GM21360 (cell line): Measurements from ENCODE around the gene VWA3B.
"Not testable (repeated sequence)": the region's sequence is repeated elsewhere in the genome, so short reads cannot be mapped to it uniquely, and the experiment has no call there.

ENCODE experiments used
- ATAC-seq: cut with Tn5 transposase; IDR thresholded peaks from one replicate; pipeline ENCODE4 v1.9.1; 2021; ENCODE audit warnings: mild to moderate bottlenecking, moderate library complexity; ENCODE audit not compliant: unreplicated experiment

VWA3B gene

GRCh38 chr2:98295275-98295674 is 208.3 kb downstream of the VWA3B start:
- ATAC-seq: no peak

DNA sequence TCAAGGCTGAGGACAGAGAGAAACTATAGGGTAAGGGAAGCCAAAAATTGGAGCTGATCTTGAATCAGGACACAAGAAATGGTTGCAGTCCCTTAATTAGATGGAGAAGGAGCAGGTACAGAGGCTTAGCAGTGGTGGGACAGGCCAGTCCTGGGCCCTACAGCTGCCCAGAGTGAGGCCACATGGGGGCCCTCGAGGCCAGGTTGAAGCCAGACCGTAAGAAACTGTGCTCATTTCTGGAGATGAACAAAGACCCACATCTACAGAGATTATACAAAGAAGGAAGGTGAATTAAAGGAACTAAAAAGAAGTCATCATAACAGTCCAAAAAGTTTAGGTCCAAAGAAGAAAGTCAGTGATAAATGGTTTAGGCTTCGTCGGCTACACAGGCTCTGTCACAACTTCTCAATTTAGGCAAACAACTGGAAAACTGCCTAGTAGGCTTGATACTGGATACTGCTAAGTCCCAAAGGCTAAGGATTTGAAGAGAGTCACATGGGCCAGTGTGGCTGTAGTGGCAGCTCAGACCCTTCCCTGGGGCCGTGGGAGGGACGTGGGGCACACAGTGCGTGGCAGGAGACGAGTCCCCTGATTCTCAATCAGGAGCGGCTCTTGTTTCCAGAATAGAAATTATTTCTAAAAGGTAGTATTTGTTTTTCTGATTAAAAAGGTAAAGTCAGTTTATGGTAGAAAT is 208.9 kb downstream of the VWA3B start:
- no peak for ATAC-seq

DNA sequence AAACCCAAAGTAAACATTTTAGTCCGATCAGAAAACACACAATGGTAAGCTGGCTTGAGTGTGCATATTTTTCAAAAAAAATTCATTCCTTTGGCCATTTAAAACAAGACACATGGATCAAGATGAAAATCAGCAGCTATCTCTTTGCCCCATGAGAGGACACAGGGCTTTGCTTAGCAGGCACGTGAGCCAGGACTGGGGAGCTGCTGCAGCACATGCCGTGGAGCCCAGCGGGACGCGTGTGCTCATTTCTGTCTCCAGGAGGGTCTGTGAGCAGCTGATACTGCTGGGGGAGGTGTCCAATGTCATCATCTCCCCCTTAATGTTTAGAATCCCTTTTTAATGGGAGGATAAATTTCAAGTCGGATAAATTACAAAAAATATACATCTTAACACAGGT is 209.5 kb downstream of the VWA3B start:
- no peak for ATAC-seq

GRCh38 chr2:98297817-98298682 is 211.1 kb downstream of the VWA3B start:
- ATAC-seq: no peak

DNA sequence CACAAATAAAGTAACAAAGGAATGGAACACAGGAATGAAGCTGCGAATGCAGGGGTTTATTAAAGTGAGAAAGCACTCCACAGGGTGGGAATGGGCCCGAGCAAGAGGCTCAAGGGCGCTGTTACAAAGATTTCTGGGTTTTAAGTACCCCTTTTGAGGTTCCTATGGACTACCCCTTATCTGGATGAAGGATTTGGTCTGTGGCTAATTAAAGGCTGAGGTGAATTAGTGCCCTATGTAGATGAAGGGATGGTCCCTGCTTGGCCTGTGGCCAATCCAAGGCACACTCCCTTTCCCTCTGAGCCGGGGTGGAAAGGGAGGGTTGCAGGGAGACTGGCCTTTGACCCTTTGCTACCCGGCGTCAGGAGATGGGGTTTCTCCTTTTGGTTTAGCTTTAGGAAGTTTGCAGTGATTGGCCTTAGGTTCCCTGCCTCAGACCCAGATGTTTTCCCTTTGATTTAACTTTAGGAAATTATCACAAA is 211.8 kb downstream of the VWA3B start:
- ATAC-seq: no peak

DNA sequence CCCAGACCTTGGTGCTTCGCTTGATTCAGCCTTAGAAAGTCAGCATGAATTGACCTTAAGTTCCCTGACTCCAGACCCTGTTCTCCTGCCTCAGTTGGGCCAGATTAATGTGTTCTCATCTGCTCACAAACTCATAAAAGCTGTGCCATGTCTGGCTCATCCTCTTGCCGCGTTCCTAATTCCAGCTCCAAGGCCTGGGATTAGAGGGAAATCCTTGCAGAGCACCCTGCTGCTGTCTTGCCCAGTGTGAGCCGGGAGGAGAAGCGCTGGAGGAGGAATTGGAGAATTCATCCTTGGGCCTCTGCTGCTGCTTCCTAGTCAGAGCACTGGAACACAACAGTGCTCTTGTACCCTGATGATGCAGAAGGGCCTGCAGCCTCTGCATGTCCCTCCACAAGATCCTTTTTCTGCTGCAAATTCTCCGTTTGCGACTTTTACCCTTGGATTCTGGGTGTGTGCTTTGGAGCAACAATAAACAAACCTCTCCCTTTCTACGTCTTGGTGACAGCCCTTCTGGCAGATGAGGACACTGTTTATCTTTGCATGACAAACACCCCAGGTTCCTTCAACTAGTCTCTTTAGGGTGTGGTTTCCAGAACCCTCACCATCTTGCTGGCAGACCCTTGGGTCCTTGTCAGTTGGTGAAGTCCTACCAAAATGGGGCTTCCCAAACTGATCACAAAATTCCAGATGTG is 212.4 kb downstream of the VWA3B start:
- no peak for ATAC-seq

GRCh38 chr2:98300141-98300874 is 213.3 kb downstream of the VWA3B start:
- no peak for ATAC-seq

DNA sequence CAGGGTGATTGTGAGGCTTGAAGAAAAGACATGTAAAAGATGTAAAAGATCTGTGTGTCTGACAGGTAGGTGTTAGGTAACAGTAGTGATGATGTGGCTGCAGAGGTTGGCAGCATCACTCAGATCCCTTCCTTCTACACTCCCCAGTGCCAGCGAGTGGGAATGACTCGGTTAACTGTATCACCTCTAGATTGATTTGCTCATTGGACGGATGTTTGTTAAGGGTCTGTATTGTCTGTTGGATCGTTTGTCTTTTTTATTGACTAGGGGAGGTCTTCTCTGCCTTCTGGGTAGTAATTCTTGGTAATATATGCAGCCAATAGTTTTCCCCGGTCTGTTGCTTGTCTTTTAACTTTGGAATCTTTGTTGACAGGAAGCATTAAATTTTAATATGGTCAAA is 214.5 kb downstream of the VWA3B start:
- no peak for ATAC-seq

DNA sequence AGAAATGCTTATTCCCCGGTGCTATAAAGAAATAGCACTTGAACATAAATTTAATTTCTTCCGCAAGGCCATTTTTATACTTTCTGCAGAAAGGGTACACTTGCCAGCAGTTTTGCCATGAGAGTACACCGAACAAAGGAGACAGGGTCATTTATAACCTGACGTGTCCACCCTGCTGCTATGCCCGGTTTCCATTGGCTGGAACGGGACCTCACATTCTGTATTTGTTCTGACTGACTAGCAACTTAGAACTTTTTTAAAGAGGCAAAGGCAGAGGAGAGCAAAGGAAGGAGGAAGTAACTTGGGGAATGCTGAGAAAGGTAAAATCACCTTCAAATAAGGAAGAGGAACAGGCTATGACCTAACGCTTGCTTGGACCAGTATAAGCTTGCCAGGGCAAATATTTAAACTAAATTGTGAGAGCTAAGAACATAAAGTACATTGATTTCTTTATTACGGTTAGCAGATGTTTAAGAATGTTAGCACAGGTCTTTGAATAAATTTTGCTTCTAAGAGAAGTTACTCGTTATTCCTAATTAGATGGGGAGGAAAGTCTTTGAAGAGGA is 220.2 kb downstream of the VWA3B start:
- not testable (repeated sequence) for ATAC-seq

- no peak for ATAC-seq
These were observed 221.1 kb downstream of the VWA3B start for GRCh38 chr2:98308068-98308467.

DNA sequence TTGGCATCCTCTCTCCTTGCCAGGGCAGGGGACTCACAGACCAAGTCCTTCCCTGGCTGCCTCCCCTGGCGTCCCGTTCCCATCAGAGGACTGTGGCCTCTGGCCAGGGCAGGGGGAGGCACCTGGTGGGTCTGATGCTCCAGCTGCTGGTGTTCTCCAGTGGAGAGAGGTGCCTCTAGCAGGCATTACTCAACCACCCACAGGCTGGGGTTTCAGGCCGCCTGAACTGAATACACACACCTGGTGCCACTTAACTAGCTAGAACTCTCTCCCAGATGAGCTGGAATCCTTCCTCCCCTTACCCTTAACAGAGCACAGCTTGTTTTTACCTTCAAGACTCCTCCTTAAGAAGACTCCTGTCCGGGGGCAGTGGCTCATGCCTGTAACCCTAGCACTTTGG is 221.6 kb downstream of the VWA3B start:
- no peak for ATAC-seq

DNA sequence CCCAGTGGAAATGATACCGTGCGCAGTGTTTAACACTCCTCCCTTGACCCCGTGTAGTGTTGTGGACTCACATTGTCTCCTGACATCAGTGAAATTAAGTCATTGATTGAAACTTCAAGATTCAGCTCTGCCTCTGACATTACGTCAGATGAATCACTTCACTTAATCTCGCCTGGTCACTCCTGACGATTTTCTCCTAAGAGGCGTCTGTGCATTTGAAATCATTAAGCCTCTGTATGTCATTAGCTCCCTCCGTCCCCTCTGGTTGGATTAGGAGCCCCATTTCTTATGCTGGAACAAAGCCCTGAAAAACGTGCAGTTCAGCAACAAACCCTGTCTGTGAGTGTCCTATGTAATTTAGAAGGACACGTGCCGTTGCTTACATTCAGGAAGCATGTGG is 222.6 kb downstream of the VWA3B start:
- ATAC-seq: no peak

GRCh38 chr2:98310010-98310409 is 223.0 kb downstream of the VWA3B start:
- no peak for ATAC-seq

GRCh38 chr2:98311090-98311489 is 224.1 kb downstream of the VWA3B start:
- ATAC-seq: no peak

- no peak for ATAC-seq
These were observed 225.0 kb downstream of the VWA3B start for GRCh38 chr2:98311771-98312545.

- ATAC-seq: no peak
These were observed 226.7 kb downstream of the VWA3B start for GRCh38 chr2:98313492-98314250.

- no peak for ATAC-seq
These were observed 227.3 kb downstream of the VWA3B start for GRCh38 chr2:98314251-98314650.

GRCh38 chr2:98315957-98316356 is 229.0 kb downstream of the VWA3B start:
- no peak for ATAC-seq

DNA sequence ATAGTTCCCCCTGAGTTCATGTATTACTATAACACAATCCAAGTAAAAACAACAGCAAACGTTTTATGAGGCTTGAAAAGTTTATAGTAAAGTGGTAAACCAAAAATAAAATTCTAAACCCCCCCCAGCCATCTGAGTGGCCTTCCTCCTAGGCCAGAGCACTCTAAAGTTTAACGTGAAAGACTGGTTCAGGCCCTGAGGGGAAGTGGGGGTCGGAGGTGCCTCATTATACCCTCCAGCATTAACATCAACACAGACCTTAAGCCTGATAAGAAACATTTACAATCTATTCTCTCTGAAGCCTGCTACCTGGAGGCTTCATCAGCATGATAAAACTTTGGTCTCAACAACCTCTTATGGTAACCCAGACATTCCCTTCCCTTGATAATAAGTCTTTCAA is 230.2 kb downstream of the VWA3B start:
- no peak for ATAC-seq
